Gastrocnemius medialis (tissue), 4 donors: ENCODE results near the gene SOSTDC1. TPM values are rescaled to one million over a fixed set of nuclear protein-coding genes. Genes with fewer than 3 reads are reported as not detected.

ENCODE experiments used
- ATAC-seq, 2 donors: fragments of 150-250 bp; one replicate each; pipeline ENCODE4 v1.9.1; 2016
- DNase-seq, 2 donors: peaks; one replicate each; pipeline ENCODE4 v3.0.0-alpha.2; 2019
- H3K27ac ChIP-seq, 4 donors: fragments of 200-600 bp; sonication (generic); 1 replicate in 1 of 4; 2 replicates in 3 of 4; pipeline ENCODE4 v1.5.1; 2016 to 2018; ENCODE audit warnings: mild to moderate bottlenecking in 2 of 4, moderate library complexity in 1 of 4
- H3K27me3 ChIP-seq, 3 donors: fragments of 200-600 bp; sonication (generic) in 2 of 3; 1 replicate in 1 of 3; 2 replicates in 2 of 3; pipeline versions ENCODE4 v1.5.1 to v1.6.0; 2016 to 2019; ENCODE audit warnings: mild to moderate bottlenecking in 1 of 3, moderate library complexity in 1 of 3
- H3K36me3 ChIP-seq, 2 donors: fragments of 200-600 bp; sonication (generic) in 1 of 2; one replicate each; pipeline ENCODE4 v1.5.1; 2017 to 2018
- H3K4me1 ChIP-seq, 2 donors: fragments of 200-600 bp; sonication (generic) in 1 of 2; one replicate each; pipeline ENCODE4 v1.5.1; 2016 to 2017; ENCODE audit warnings: mild to moderate bottlenecking in 2 of 2
- H3K4me3 ChIP-seq, 4 donors: fragments of 200-600 bp; sonication (generic) in 3 of 4; 1 replicate in 1 of 4; 2 replicates in 3 of 4; pipeline ENCODE4 v1.5.1; 2016 to 2019; ENCODE audit warnings: mild to moderate bottlenecking in 2 of 4
- H3K9me3 ChIP-seq, 3 donors: fragments of 200-600 bp; sonication (generic) in 2 of 3; 1 replicate in 1 of 3; 2 replicates in 2 of 3; pipeline ENCODE4 v1.5.1; 2016 to 2019
- POLR2A ChIP-seq, 2 donors: fragments of 450-650 bp; IDR thresholded peaks; one replicate each; pipeline ENCODE4 v1.6.1; 2017; ENCODE audit warnings: antibody characterized with exemption in 2 of 2, mild to moderate bottlenecking in 2 of 2, moderate library complexity in 2 of 2
- in situ Hi-C, 4 donors: fragments of 200-750 bp; cut with MboI; loops; one replicate each; pipeline versions ENCODE4 v1.15.0 to v1.8.0; 2017; ENCODE audit warnings: low sequenced_read_pairs in 4 of 4
- intact Hi-C: fragments of 100-400 bp; cut with DNase I; formaldehyde crosslinking; loops from one replicate; pipeline ENCODE4 v1.15.1; 2023; ENCODE audit warnings: low total_unique reads
- total RNA-seq, 4 donors: library from RNA; depleted of rRNA; stranded (reverse); fragments of >200 nt; gene quantifications; one replicate each; pipeline versions ENCODE4 v1.1.0 to v1.2.3, GENCODE V29; 2016
- TF ChIP-seq, protein P1 (sequence below), 5 experiments: fragments of 450-650 bp in 3 of 5; fragments of 200-600 bp in 2 of 5; sonication (generic) in 2 of 5; IDR thresholded peaks in 4 of 5; conservative IDR thresholded peaks in 1 of 5; 1 replicate in 4 of 5; 2 replicates in 1 of 5; pipeline ENCODE4 v1.5.1; 2016 to 2019; ENCODE audit warnings: antibody characterized with exemption in 5 of 5, mild to moderate bottlenecking in 3 of 5, moderate library complexity in 3 of 5

Gene SOSTDC1
- total RNA-seq, 4 donors from 2014 or later, result not detected

GRCh38 chr7:16492513-16493062 lies 27.1 kb upstream of the SOSTDC1 start:
- H3K4me3 ChIP-seq, result no peak overlapping the region
- H3K4me1 ChIP-seq, result no peaks in the 10 kb centered on the region
- no peak for ATAC-seq
- no peaks in the 10 kb centered on the region for H3K36me3 ChIP-seq
- no peak for TF ChIP-seq POLR2A (IDR thresholded peaks at IDR 0.05)
- TF ChIP-seq, protein P1, sequence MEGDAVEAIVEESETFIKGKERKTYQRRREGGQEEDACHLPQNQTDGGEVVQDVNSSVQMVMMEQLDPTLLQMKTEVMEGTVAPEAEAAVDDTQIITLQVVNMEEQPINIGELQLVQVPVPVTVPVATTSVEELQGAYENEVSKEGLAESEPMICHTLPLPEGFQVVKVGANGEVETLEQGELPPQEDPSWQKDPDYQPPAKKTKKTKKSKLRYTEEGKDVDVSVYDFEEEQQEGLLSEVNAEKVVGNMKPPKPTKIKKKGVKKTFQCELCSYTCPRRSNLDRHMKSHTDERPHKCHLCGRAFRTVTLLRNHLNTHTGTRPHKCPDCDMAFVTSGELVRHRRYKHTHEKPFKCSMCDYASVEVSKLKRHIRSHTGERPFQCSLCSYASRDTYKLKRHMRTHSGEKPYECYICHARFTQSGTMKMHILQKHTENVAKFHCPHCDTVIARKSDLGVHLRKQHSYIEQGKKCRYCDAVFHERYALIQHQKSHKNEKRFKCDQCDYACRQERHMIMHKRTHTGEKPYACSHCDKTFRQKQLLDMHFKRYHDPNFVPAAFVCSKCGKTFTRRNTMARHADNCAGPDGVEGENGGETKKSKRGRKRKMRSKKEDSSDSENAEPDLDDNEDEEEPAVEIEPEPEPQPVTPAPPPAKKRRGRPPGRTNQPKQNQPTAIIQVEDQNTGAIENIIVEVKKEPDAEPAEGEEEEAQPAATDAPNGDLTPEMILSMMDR (IDR thresholded peaks at IDR 0.05 in 4 of 5, conservative IDR thresholded peaks at IDR 0.05 in 1 of 5), result no peak
- DNase-seq, result no peak
- in situ Hi-C loops (no loop called here), intact Hi-C loops (no loop called here)
- H3K9me3 ChIP-seq, result no peaks in the 10 kb centered on the region
- H3K27me3 ChIP-seq, result no peaks in the 10 kb centered on the region
- H3K27ac ChIP-seq, result no peak overlapping the region

GRCh38 chr7:16491148-16491547 lies 25.6 kb upstream of the SOSTDC1 start:
- H3K4me1 ChIP-seq, result no peaks in the 10 kb centered on the region
- in situ Hi-C loops (no loop called here), intact Hi-C loops (no loop called here)
- no peak for TF ChIP-seq POLR2A (IDR thresholded peaks at IDR 0.05)
- TF ChIP-seq, protein P1 (IDR thresholded peaks at IDR 0.05 in 4 of 5, conservative IDR thresholded peaks at IDR 0.05 in 1 of 5), result no peak
- no peaks in the 10 kb centered on the region for H3K27me3 ChIP-seq
- ATAC-seq, result no peak
- no peaks in the 10 kb centered on the region for H3K36me3 ChIP-seq
- H3K27ac ChIP-seq, result no peak overlapping the region
- H3K4me3 ChIP-seq, result no peak overlapping the region
- DNase-seq, result no peak
- no peaks in the 10 kb centered on the region for H3K9me3 ChIP-seq

DNA sequence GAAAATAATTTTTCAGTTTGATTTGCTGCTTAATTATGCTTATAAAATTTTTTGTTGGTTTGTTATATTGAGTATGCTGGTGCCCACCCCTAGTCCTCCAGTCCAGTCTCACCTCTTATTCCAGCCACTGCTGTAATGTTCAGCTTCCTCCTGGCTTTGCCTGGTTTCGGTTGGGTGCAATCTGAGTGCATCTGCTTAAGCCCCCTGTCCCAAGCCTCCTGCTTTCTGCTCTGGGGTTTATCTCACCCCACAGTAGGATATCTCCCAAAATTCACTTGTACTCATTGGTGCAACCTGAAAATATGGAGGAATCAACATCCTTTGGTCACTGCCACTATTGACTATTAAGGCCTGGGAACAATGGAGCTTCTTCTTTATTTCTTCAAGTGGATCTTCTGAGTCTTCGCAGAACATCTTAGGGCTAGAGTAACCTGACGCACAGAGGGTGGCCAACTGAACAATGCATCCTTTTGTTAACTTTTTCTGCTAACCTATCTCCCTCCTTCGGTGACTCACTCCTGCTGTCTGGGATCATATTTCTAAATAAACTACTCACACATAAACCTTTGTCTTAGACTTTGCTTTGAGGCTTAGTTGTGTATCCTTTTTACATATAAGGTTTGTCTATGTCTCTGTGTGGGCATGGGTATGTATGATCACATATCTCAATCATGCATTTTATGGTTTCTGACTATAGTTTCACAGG lies 19.1 kb upstream of the SOSTDC1 start:
- no peaks in the 10 kb centered on the region for H3K4me1 ChIP-seq
- no peak for ATAC-seq
- in situ Hi-C loops, result no loop called here

DNA sequence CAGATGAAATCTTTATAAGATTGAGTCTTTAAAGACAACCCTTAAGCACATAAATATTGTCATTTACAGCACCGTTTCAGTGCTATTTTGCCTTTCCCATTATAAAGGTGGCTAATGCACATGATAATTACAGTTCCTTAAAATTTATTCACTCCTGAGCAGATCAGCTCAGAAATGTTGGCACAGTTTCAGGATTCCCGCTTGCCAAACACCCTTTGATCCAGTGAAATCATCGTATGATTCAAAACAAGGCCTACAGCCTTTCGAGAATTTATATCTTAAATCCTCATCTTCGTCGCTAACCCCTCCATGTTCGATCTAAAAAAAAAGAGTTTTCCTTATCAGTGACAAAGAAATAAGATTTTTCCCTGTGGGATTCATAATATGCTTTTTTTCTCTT lies 14.1 kb upstream of the SOSTDC1 start:
- no peaks in the 10 kb centered on the region for H3K36me3 ChIP-seq
- no peak overlapping the region for H3K4me3 ChIP-seq
- DNase-seq (no peak), ATAC-seq (no peak)
- no peak for TF ChIP-seq POLR2A (IDR thresholded peaks at IDR 0.05)
- TF ChIP-seq, protein P1 (IDR thresholded peaks at IDR 0.05 in 4 of 5, conservative IDR thresholded peaks at IDR 0.05 in 1 of 5), result no peak
- in situ Hi-C loops (no loop called here), intact Hi-C loops (no loop called here)
- H3K9me3 ChIP-seq, result no peaks in the 10 kb centered on the region
- H3K27me3 ChIP-seq, result no peaks in the 10 kb centered on the region
- no peak overlapping the region for H3K27ac ChIP-seq
- H3K4me1 ChIP-seq, result no peaks in the 10 kb centered on the region

More for the DNA sequence above, 19.1 kb upstream of the SOSTDC1 start:
- Histone ChIP-seq H3K27me3 (no peaks in the 10 kb centered on the region), H3K27ac (no peak overlapping the region), H3K9me3 (no peaks in the 10 kb centered on the region), H3K36me3 (no peaks in the 10 kb centered on the region), H3K4me3 (no peak overlapping the region)
- no peak for DNase-seq
- intact Hi-C loops, result no loop called here
- TF ChIP-seq, protein P1 (IDR thresholded peaks at IDR 0.05 in 4 of 5, conservative IDR thresholded peaks at IDR 0.05 in 1 of 5), result no peak
- no peak for TF ChIP-seq POLR2A (IDR thresholded peaks at IDR 0.05)
